MM.1S (cell line): ENCODE measurements around the gene PRODH2.

Experiments used
- EZH2 ChIP-seq: fragments of 300-600 bp; sonication (generic); optimal IDR thresholded peaks from 2 replicates; pipeline ENCODE3; 2017; ENCODE audit warnings: low read depth, mild to moderate bottlenecking, antibody characterized with exemption, low read length, mixed read lengths
- TF ChIP-seq, protein P1 (sequence below): fragments of 300-600 bp; sonication (generic); IDR thresholded peaks from 2 replicates; pipeline ENCODE4 v1.5.1; 2016; ENCODE audit warnings: antibody characterized with exemption, low read length, mixed read lengths

DNA sequence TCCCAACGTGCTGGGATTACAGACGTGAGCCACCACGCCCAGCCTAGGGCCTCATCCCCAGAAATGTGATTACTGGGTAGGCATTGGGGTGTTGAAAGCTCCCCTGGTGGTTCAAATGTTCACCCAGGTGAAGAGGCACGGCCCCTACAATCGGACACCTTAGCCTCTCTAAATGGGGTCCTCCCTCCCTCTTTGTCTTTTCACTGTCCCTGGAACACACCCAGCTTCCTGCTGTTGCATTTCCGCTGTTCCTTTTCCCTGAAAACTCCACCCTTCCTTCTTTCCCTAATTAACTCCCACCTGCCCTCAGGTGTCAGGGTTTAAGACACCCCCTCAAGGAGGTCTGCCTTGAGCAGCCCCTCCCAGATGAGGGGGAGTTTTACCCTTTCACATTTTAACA lies 3.6 kb upstream of the PRODH2 start:
- TF ChIP-seq, protein P1, sequence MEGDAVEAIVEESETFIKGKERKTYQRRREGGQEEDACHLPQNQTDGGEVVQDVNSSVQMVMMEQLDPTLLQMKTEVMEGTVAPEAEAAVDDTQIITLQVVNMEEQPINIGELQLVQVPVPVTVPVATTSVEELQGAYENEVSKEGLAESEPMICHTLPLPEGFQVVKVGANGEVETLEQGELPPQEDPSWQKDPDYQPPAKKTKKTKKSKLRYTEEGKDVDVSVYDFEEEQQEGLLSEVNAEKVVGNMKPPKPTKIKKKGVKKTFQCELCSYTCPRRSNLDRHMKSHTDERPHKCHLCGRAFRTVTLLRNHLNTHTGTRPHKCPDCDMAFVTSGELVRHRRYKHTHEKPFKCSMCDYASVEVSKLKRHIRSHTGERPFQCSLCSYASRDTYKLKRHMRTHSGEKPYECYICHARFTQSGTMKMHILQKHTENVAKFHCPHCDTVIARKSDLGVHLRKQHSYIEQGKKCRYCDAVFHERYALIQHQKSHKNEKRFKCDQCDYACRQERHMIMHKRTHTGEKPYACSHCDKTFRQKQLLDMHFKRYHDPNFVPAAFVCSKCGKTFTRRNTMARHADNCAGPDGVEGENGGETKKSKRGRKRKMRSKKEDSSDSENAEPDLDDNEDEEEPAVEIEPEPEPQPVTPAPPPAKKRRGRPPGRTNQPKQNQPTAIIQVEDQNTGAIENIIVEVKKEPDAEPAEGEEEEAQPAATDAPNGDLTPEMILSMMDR: no peak
- no peak for TF ChIP-seq EZH2
